ENCODE measurements around the gene ORC6.

The ORC6 gene

GRCh38 chr16:46693598-46693997 lies 4.1 kb downstream of the ORC6 start:
- no peak for TF ChIP-seq CTCF (IDR thresholded peaks at IDR 0.05)
- H3K36me3 ChIP-seq: peaks cover 12% of the 10 kb centered on the region
- H3K4me3 ChIP-seq (ENCODE audit: low read depth in 1 of 2, low read length in 1 of 2): no peak overlapping the region
- no peak overlapping the region for H3K27ac ChIP-seq
- H3K4me1 ChIP-seq (ENCODE audit: control insufficient read depth in 1 of 2, insufficient read depth in 1 of 2, low read depth in 1 of 2, low read length in 1 of 2): peaks cover 17 to 21% of the 10 kb centered on the region in 2 experiments
- no peaks in the 10 kb centered on the region for H3K9me3 ChIP-seq
- no peaks in the 10 kb centered on the region for H3K27me3 ChIP-seq

- Histone ChIP-seq H3K27me3 (no peaks in the 10 kb centered on the region), H3K4me3 (ENCODE audit: low read depth in 1 of 2, low read length in 1 of 2) (no peak overlapping the region), H3K9me3 (no peaks in the 10 kb centered on the region), H3K36me3 (peaks cover 17% of the 10 kb centered on the region), H3K27ac (no peak overlapping the region), H3K4me1 (ENCODE audit: control insufficient read depth in 1 of 2, insufficient read depth in 1 of 2, low read depth in 1 of 2, low read length in 1 of 2) (peaks cover 3 to 8% of the 10 kb centered on the region in 2 experiments)
- no peak for TF ChIP-seq CTCF (IDR thresholded peaks at IDR 0.05)
Observed at GRCh38 chr16:46695937-46696336, 6.5 kb downstream of the ORC6 start.

- no peaks in the 10 kb centered on the region for H3K27me3 ChIP-seq
- H3K9me3 ChIP-seq: no peaks in the 10 kb centered on the region
- no peaks in the 10 kb centered on the region for H3K4me1 ChIP-seq (ENCODE audit: control insufficient read depth in 1 of 2, insufficient read depth in 1 of 2, low read depth in 1 of 2, low read length in 1 of 2)
- no peak overlapping the region for H3K27ac ChIP-seq
- TF ChIP-seq CTCF (IDR thresholded peaks at IDR 0.05): no peak
- peaks cover 17% of the 10 kb centered on the region for H3K36me3 ChIP-seq
- no peak overlapping the region for H3K4me3 ChIP-seq (ENCODE audit: low read depth in 1 of 2, low read length in 1 of 2)
Observed at GRCh38 chr16:46696957-46697356, 7.5 kb downstream of the ORC6 start.

- no peaks in the 10 kb centered on the region for H3K4me1 ChIP-seq (ENCODE audit: control insufficient read depth in 1 of 2, insufficient read depth in 1 of 2, low read depth in 1 of 2, low read length in 1 of 2)
- no peaks in the 10 kb centered on the region for H3K9me3 ChIP-seq
- no peak overlapping the region for H3K4me3 ChIP-seq (ENCODE audit: low read depth in 1 of 2, low read length in 1 of 2)
- H3K27me3 ChIP-seq: no peaks in the 10 kb centered on the region
- TF ChIP-seq CTCF (IDR thresholded peaks at IDR 0.05): no peak
- no peak overlapping the region for H3K27ac ChIP-seq
- peaks cover 17% of the 10 kb centered on the region for H3K36me3 ChIP-seq
Observed at GRCh38 chr16:46700048-46700447, 10.6 kb downstream of the ORC6 start.

GRCh38 chr16:46701615-46702014 lies 12.2 kb downstream of the ORC6 start:
- Histone ChIP-seq H3K4me3 (ENCODE audit: low read depth in 1 of 2, low read length in 1 of 2) (no peak overlapping the region), H3K27me3 (no peaks in the 10 kb centered on the region), H3K9me3 (no peaks in the 10 kb centered on the region), H3K4me1 (ENCODE audit: control insufficient read depth in 1 of 2, insufficient read depth in 1 of 2, low read depth in 1 of 2, low read length in 1 of 2) (no peaks in the 10 kb centered on the region), H3K27ac (no peak overlapping the region), H3K36me3 (peaks cover 10% of the 10 kb centered on the region)
- no peak for TF ChIP-seq CTCF (IDR thresholded peaks at IDR 0.05)

GRCh38 chr16:46702030-46702429 lies 12.6 kb downstream of the ORC6 start:
- Histone ChIP-seq H3K4me3 (ENCODE audit: low read depth in 1 of 2, low read length in 1 of 2) (no peak overlapping the region), H3K27me3 (no peaks in the 10 kb centered on the region), H3K36me3 (peaks cover 10% of the 10 kb centered on the region), H3K9me3 (no peaks in the 10 kb centered on the region), H3K27ac (no peak overlapping the region), H3K4me1 (ENCODE audit: control insufficient read depth in 1 of 2, insufficient read depth in 1 of 2, low read depth in 1 of 2, low read length in 1 of 2) (no peaks in the 10 kb centered on the region)
- TF ChIP-seq CTCF (IDR thresholded peaks at IDR 0.05): no peak
